RPMI8226 (cell line): Measurements from ENCODE around the gene FGFR2.

Experiments
- DNase-seq: peaks from one replicate; pipeline ENCODE4 v3.0.0-alpha.2; 2015

FGFR2 gene

GRCh38 chr10:121442086-121442935, 155.9 kb downstream of the FGFR2 start:
- DNase-seq = no peak

- DNase-seq = no peak
Measured at GRCh38 chr10:121440461-121440860, 157.8 kb downstream of the FGFR2 start.

GRCh38 chr10:121438333-121438732, 159.9 kb downstream of the FGFR2 start:
- DNase-seq = no peak

GRCh38 chr10:121437596-121437995, 160.6 kb downstream of the FGFR2 start:
- DNase-seq = no peak

- DNase-seq = no peak
Measured at GRCh38 chr10:121436630-121437341, 161.5 kb downstream of the FGFR2 start.

GRCh38 chr10:121436281-121436629, 162.0 kb downstream of the FGFR2 start:
- no peak for DNase-seq

- no peak for DNase-seq
Measured at GRCh38 chr10:121435099-121435875, 163.0 kb downstream of the FGFR2 start.

- DNase-seq = no peak
Measured at GRCh38 chr10:121433965-121434364, 164.3 kb downstream of the FGFR2 start.

- no peak for DNase-seq
Measured at GRCh38 chr10:121428867-121429266, 169.4 kb downstream of the FGFR2 start.
